ENCODE results near the gene SLIT1. TPM values are rescaled to one million over a fixed set of nuclear protein-coding genes. Genes with fewer than 3 reads are reported as not detected.

The SLIT1 gene
- total RNA-seq, 6 experiments from 2014 or later = 0.04 to 0.29 (median 0.12) TPM; not detected in 1

- H3K36me3 ChIP-seq = no peaks in the 10 kb centered on the region
- ATAC-seq (no peak), DNase-seq (no peak)
- H3K4me1 ChIP-seq = peaks cover 0 to 21% (median 9%) of the 10 kb centered on the region in 4 donors
- no peaks in the 10 kb centered on the region for H3K9me3 ChIP-seq
- WGBS (ENCODE audit: insufficient coverage, low coverage, low lambda C conversion rate, missing lambda C conversion rate) = 71% methylated on average over 4 of the region's 4 CpGs
- TF ChIP-seq POLR2A (IDR thresholded peaks at IDR 0.05) = no peak
- TF ChIP-seq CTCF (IDR thresholded peaks at IDR 0.05) = no peak
- no peak overlapping the region for H3K27ac ChIP-seq
- no peaks in the 10 kb centered on the region for H3K27me3 ChIP-seq
- intact Hi-C loops (cut with DNase I) = no loop called here
- H3K4me3 ChIP-seq = no peak overlapping the region
Observed at GRCh38 chr10:96995851-96996250, 189.9 kb downstream of the SLIT1 start.

GRCh38 chr10:96992721-96993120, 193.0 kb downstream of the SLIT1 start:
- Histone ChIP-seq H3K4me3 (no peak overlapping the region), H3K27me3 (no peaks in the 10 kb centered on the region), H3K9me3 (no peaks in the 10 kb centered on the region), H3K4me1 (peaks cover 0 to 4% (median 0%) of the 10 kb centered on the region in 4 donors), H3K36me3 (no peaks in the 10 kb centered on the region), H3K27ac (no peak overlapping the region)
- 83% methylated on average over 1 of the region's 1 CpG for WGBS (ENCODE audit: insufficient coverage, low coverage, low lambda C conversion rate, missing lambda C conversion rate)
- intact Hi-C loops (cut with DNase I) = no loop called here
- ATAC-seq (no peak), DNase-seq (no peak)
- TF ChIP-seq CTCF (IDR thresholded peaks at IDR 0.05) (no peak), POLR2A (IDR thresholded peaks at IDR 0.05) (no peak)

- Histone ChIP-seq H3K4me1 (no peaks in the 10 kb centered on the region), H3K9me3 (no peaks in the 10 kb centered on the region), H3K27ac (no peak overlapping the region), H3K36me3 (no peaks in the 10 kb centered on the region), H3K27me3 (no peaks in the 10 kb centered on the region), H3K4me3 (no peak overlapping the region)
- no peak for ATAC-seq
- intact Hi-C loops (cut with DNase I) = no loop called here
- TF ChIP-seq POLR2A (IDR thresholded peaks at IDR 0.05) (no peak), CTCF (IDR thresholded peaks at IDR 0.05) (no peak)
- no peak for DNase-seq
- 68% methylated on average over 6 of the region's 7 CpGs for WGBS (ENCODE audit: insufficient coverage, low coverage, low lambda C conversion rate, missing lambda C conversion rate)
Observed at GRCh38 chr10:96991313-96991841, 194.4 kb downstream of the SLIT1 start.

- no peak overlapping the region for H3K4me3 ChIP-seq
- H3K4me1 ChIP-seq = no peaks in the 10 kb centered on the region
- 68% methylated on average over 4 of the region's 4 CpGs for WGBS (ENCODE audit: insufficient coverage, low coverage, low lambda C conversion rate, missing lambda C conversion rate)
- intact Hi-C loops (cut with DNase I) = no loop called here
- no peaks in the 10 kb centered on the region for H3K36me3 ChIP-seq
- DNase-seq = no peak
- H3K27me3 ChIP-seq = no peaks in the 10 kb centered on the region
- H3K9me3 ChIP-seq = no peaks in the 10 kb centered on the region
- ATAC-seq = no peak
- TF ChIP-seq CTCF (IDR thresholded peaks at IDR 0.05) (no peak), POLR2A (IDR thresholded peaks at IDR 0.05) (no peak)
- no peak overlapping the region for H3K27ac ChIP-seq
Observed at GRCh38 chr10:96988426-96988825, 197.3 kb downstream of the SLIT1 start.

- no peak overlapping the region for H3K4me3 ChIP-seq
- no peak overlapping the region for H3K27ac ChIP-seq
- ATAC-seq (no peak), DNase-seq (no peak)
- no peaks in the 10 kb centered on the region for H3K9me3 ChIP-seq
- H3K27me3 ChIP-seq = no peaks in the 10 kb centered on the region
- H3K36me3 ChIP-seq = no peaks in the 10 kb centered on the region
- 100% methylated on average over 1 of the region's 3 CpGs for WGBS (ENCODE audit: insufficient coverage, low coverage, low lambda C conversion rate, missing lambda C conversion rate)
- intact Hi-C loops (cut with DNase I) = no loop called here
- no peak for TF ChIP-seq POLR2A (IDR thresholded peaks at IDR 0.05)
- TF ChIP-seq CTCF (IDR thresholded peaks at IDR 0.05) = no peak
- no peaks in the 10 kb centered on the region for H3K4me1 ChIP-seq
Observed at GRCh38 chr10:96987842-96988175, 197.9 kb downstream of the SLIT1 start.
